HUES64 (cell line): Measurements from ENCODE around the gene APBA2. TPM values are rescaled to one million over a fixed set of nuclear protein-coding genes. Genes with fewer than 3 reads are reported as not detected.
"Not testable (repeated sequence)": the region's sequence is repeated elsewhere in the genome, so short reads cannot be mapped to it uniquely, and the experiment has no call there.

ENCODE experiments used
- H3K27ac ChIP-seq: 2 replicates; pipeline ENCODE4 v1.7.0; 2013; ENCODE audit warnings: low read depth, low read length, inconsistent platforms
- H3K27me3 ChIP-seq: 2 replicates; pipeline ENCODE4 v1.6.1; 2013; ENCODE audit warnings: mild to moderate bottlenecking, low read length; ENCODE audit not compliant: insufficient read depth
- H3K36me3 ChIP-seq: 2 replicates; pipeline ENCODE4 v1.6.1; 2013; ENCODE audit warnings: mild to moderate bottlenecking, low read length; ENCODE audit not compliant: insufficient read depth
- H3K4me1 ChIP-seq: 2 replicates; pipeline ENCODE4 v1.6.1; 2013; ENCODE audit warnings: mild to moderate bottlenecking, low read length, moderate library complexity; ENCODE audit not compliant: insufficient read depth
- H3K4me3 ChIP-seq: 2 replicates; pipeline ENCODE4 v1.5.1; 2013; ENCODE audit warnings: mild to moderate bottlenecking, low read length, moderate library complexity
- H3K9ac ChIP-seq: 2 replicates; pipeline ENCODE4 v1.6.1; 2013; ENCODE audit warnings: mild to moderate bottlenecking, low read depth, low read length
- H3K9me3 ChIP-seq: 2 replicates; pipeline ENCODE4 v1.6.1; 2013; ENCODE audit warnings: low read depth, low read length; ENCODE audit not compliant: insufficient read depth
- WGBS: fragments of 150-250, 120-280 bp; methylation state at CpG from one replicate; pipeline ENCODE4 v1.1.7; 2013; ENCODE audit warnings: missing lambda C conversion rate; 5-methylcytosine and 5-hydroxymethylcytosine counted together
- polyA plus RNA-seq, 2 experiments: library from polyadenylated mRNA; stranded (reverse); fragments of 50-300 nt; gene quantifications; one replicate each; pipeline ENCODE4 v1.2.3, GENCODE V29; 2013

The APBA2 gene
- polyA plus RNA-seq (2013, experiment 1 of 2): 16.5 TPM
- polyA plus RNA-seq (2013, experiment 2 of 2): 21.6 TPM

- peak within 1 kb of the TSS; percentile 66 for H3K4me3 ChIP-seq
- no peaks in the 10 kb centered on the region for H3K9me3 ChIP-seq
- H3K4me1 ChIP-seq: peaks cover 10% of the 10 kb centered on the region; the same call in 1 of the 2 replicates
- no peak within 1 kb of the TSS for H3K27ac ChIP-seq
- H3K27me3 ChIP-seq: peaks cover 39% of the 10 kb centered on the region
- WGBS: under 1% methylated on average over 109 of the region's 109 CpGs
- peak within 1 kb of the TSS; percentile 90 for H3K9ac ChIP-seq
- H3K36me3 ChIP-seq: no peaks in the 10 kb centered on the region
These were observed at the start of gene APBA2 for GRCh38 chr15:28885630-28886430. Gene APBA2 (plus strand): TSS chr15:28885974. CDS start chr15:29053885, 167,911 bp downstream.

DNA sequence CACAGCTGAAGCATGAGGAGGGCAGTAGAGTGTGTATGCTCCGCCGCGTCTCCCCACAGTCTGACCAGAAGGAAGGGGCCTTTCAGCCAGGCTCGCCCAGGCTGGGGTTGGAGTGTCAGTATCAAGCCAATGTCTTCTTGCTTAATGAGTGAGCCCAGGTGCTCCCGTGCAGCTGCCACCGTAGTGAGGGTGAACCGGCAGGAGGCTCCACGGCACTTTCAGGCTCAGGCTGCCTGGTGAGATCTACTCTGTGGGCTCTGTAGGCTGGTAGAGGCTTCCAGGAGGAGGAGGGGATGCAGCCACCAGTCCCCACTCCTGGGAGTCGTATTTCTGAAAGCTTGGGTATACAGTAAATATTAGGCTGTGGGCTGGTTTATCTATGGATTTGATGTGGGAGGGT, 45.5 kb upstream of the APBA2 start:
- not testable (repeated sequence) for H3K4me3 ChIP-seq, H3K9me3 ChIP-seq, H3K4me1 ChIP-seq, H3K27me3 ChIP-seq, H3K9ac ChIP-seq, H3K27ac ChIP-seq, H3K36me3 ChIP-seq
- WGBS: 90% methylated on average over 3 of the region's 9 CpGs

GRCh38 chr15:28842210-28842609, 43.6 kb upstream of the APBA2 start:
- 92% methylated on average over 11 of the region's 11 CpGs for WGBS
- H3K27ac ChIP-seq, H3K4me3 ChIP-seq, H3K36me3 ChIP-seq, H3K9me3 ChIP-seq, H3K4me1 ChIP-seq, H3K27me3 ChIP-seq, H3K9ac ChIP-seq: not testable (repeated sequence)

GRCh38 chr15:28843520-28843919, 42.3 kb upstream of the APBA2 start:
- not testable (repeated sequence) for H3K9me3 ChIP-seq, H3K27me3 ChIP-seq, H3K9ac ChIP-seq, H3K4me3 ChIP-seq, H3K4me1 ChIP-seq, H3K36me3 ChIP-seq, H3K27ac ChIP-seq
- 93% methylated on average over 9 of the region's 12 CpGs for WGBS

DNA sequence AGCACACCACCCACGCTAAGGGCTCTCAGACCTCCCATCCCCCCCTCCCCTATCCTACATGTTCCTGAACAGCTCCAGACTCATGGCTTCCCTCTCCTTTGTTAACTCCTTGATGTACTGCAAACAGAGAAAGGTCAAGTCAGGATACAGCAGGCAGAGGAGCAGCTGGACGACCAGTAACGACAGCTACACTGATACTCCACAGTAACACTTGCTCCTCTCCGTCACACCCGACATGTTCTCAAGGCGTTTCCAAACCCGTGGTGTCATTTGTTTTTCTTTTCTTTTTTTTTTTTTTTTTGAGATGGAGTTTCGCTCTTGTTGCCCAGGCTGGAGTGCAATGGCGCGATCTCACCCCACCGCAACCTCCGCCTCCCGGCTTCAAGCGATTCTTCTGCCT, 41.6 kb upstream of the APBA2 start:
- 91% methylated on average over 2 of the region's 14 CpGs for WGBS
- H3K36me3 ChIP-seq, H3K9ac ChIP-seq, H3K27me3 ChIP-seq, H3K4me1 ChIP-seq, H3K4me3 ChIP-seq, H3K9me3 ChIP-seq, H3K27ac ChIP-seq: not testable (repeated sequence)

GRCh38 chr15:28847247-28847646, 38.5 kb upstream of the APBA2 start:
- not testable (repeated sequence) for H3K9me3 ChIP-seq, H3K4me1 ChIP-seq, H3K9ac ChIP-seq, H3K27ac ChIP-seq, H3K4me3 ChIP-seq, H3K27me3 ChIP-seq, H3K36me3 ChIP-seq
- 67% methylated on average over 1 of the region's 5 CpGs for WGBS

GRCh38 chr15:28847959-28848358, 37.8 kb upstream of the APBA2 start:
- H3K9me3 ChIP-seq, H3K27ac ChIP-seq, H3K27me3 ChIP-seq, H3K4me1 ChIP-seq, H3K4me3 ChIP-seq, H3K36me3 ChIP-seq, H3K9ac ChIP-seq: not testable (repeated sequence)
- 95% methylated on average over 9 of the region's 9 CpGs for WGBS

DNA sequence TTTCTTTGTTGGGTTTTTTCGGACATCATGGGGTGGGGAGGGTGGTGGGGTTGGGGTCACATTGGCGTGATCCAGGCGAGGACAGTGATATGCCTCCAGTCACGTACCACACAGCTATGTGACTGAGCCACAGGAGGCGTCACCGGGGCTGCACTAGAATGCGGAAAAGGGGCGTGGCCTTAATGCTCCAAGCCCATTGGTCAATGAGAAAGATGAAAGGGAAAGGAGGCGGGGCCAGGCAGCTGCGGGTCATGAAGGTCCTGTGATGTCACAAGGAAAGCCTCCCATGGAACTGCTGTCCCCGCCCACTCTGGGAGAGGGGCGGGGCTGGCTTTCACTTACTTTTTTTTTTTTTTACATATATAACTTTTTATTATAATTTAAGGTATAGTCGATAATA, 37.3 kb upstream of the APBA2 start, which contains the start of gene GOLGA6L7:
GOLGA6L7 (minus strand) TSS at position 124 of the 400 bp plus-strand sequence; CDS start at position 29, 95 bp downstream.
- H3K4me3 ChIP-seq, H3K27me3 ChIP-seq, H3K36me3 ChIP-seq, H3K9ac ChIP-seq, H3K27ac ChIP-seq, H3K4me1 ChIP-seq, H3K9me3 ChIP-seq: not testable (repeated sequence)
- 95% methylated on average over 11 of the region's 13 CpGs for WGBS

- H3K27me3 ChIP-seq, H3K9ac ChIP-seq, H3K9me3 ChIP-seq, H3K4me1 ChIP-seq, H3K36me3 ChIP-seq, H3K27ac ChIP-seq, H3K4me3 ChIP-seq: not testable (repeated sequence)
- WGBS: 97% methylated on average over 6 of the region's 17 CpGs
These were observed 36.5 kb upstream of the APBA2 start for GRCh38 chr15:28849271-28849670.

GRCh38 chr15:28849766-28850165, 36.0 kb upstream of the APBA2 start:
- H3K4me3 ChIP-seq, H3K9ac ChIP-seq, H3K27ac ChIP-seq, H3K27me3 ChIP-seq, H3K4me1 ChIP-seq, H3K9me3 ChIP-seq, H3K36me3 ChIP-seq: not testable (repeated sequence)
- WGBS: 97% methylated on average over 31 of the region's 31 CpGs

DNA sequence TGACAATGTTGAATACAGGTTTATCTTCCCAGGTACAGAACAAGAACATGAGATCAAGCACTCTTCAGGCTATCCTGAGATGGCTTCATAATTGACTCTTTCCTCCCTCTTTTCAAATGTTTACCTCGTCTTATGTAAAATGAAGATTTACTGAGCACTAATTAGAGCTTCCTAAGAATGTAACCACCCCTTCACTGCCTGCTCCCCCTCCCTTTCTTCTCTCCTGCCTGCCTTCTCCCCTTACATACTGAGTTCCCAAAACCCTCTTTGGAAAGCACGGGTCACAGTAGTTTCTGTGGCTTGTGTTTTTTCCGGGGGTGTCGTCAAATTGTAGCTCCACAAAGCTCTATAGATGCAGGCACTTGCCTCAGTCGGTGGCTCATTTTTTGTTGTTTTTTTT, 32.1 kb upstream of the APBA2 start:
- not testable (repeated sequence) for H3K27ac ChIP-seq, H3K9me3 ChIP-seq, H3K4me3 ChIP-seq, H3K4me1 ChIP-seq, H3K27me3 ChIP-seq, H3K9ac ChIP-seq, H3K36me3 ChIP-seq
- WGBS: 44% methylated on average over 5 of the region's 5 CpGs

- H3K36me3 ChIP-seq, H3K9me3 ChIP-seq, H3K27ac ChIP-seq, H3K9ac ChIP-seq, H3K4me3 ChIP-seq, H3K27me3 ChIP-seq, H3K4me1 ChIP-seq: not testable (repeated sequence)
- WGBS: 83% methylated on average over 1 of the region's 2 CpGs
These were observed 31.2 kb upstream of the APBA2 start for GRCh38 chr15:28854578-28854977.
